ENCODE results near the gene SEMA4D.

The SEMA4D gene

GRCh38 chr9:89497978-89498851 is at the start of gene SEMA4D:
Gene SEMA4D (minus strand): TSS chr9:89498113. CDS start chr9:89405456, 92,657 bp downstream.
- peak; percentile 47 for DNase-seq

- DNase-seq, result no peak
Measured at GRCh38 chr9:89547000-89547399, 49.1 kb upstream of the SEMA4D start.

GRCh38 chr9:89544279-89544661 is 46.4 kb upstream of the SEMA4D start:
- no peak for DNase-seq

GRCh38 chr9:89543621-89544278 is 45.8 kb upstream of the SEMA4D start:
- DNase-seq, result no peak

GRCh38 chr9:89543111-89543510 is 45.2 kb upstream of the SEMA4D start:
- DNase-seq, result no peak

GRCh38 chr9:89542401-89543021 is 44.6 kb upstream of the SEMA4D start:
- DNase-seq, result no peak

- no peak for DNase-seq
Measured at GRCh38 chr9:89541798-89542197, 43.9 kb upstream of the SEMA4D start.

- DNase-seq, result no peak
Measured at GRCh38 chr9:89539374-89539773, 41.5 kb upstream of the SEMA4D start.

GRCh38 chr9:89538871-89539270 is 41.0 kb upstream of the SEMA4D start:
- no peak for DNase-seq

GRCh38 chr9:89537166-89537565 is 39.3 kb upstream of the SEMA4D start:
- no peak for DNase-seq

GRCh38 chr9:89536600-89536999 is 38.7 kb upstream of the SEMA4D start:
- DNase-seq, result no peak

GRCh38 chr9:89536145-89536574 is 38.2 kb upstream of the SEMA4D start:
- no peak for DNase-seq

- DNase-seq, result no peak
Measured at GRCh38 chr9:89535461-89535860, 37.5 kb upstream of the SEMA4D start.

- DNase-seq, result no peak
Measured at GRCh38 chr9:89534515-89535287, 36.8 kb upstream of the SEMA4D start.

GRCh38 chr9:89533411-89534095 is 35.6 kb upstream of the SEMA4D start:
- no peak for DNase-seq

- no peak for DNase-seq
Measured at GRCh38 chr9:89532944-89533343, 35.0 kb upstream of the SEMA4D start.

GRCh38 chr9:89532478-89532877 is 34.6 kb upstream of the SEMA4D start:
- DNase-seq, result no peak

- no peak for DNase-seq
Measured at GRCh38 chr9:89531766-89532165, 33.9 kb upstream of the SEMA4D start.

- no peak for DNase-seq
Measured at GRCh38 chr9:89530726-89531125, 32.8 kb upstream of the SEMA4D start.

GRCh38 chr9:89529243-89530035 is 31.5 kb upstream of the SEMA4D start:
- no peak for DNase-seq

GRCh38 chr9:89528540-89528939 is 30.6 kb upstream of the SEMA4D start:
- DNase-seq, result peak; percentile 14

GRCh38 chr9:89528131-89528530 is 30.2 kb upstream of the SEMA4D start:
- no peak for DNase-seq

All from NCI-H748 treated with DMSO at 0.1 percent for 48 hours (cell line).